Fibroblast of skin of back (primary cell): ENCODE results near the gene EPHA2.
"Not testable (repeated sequence)": the region's sequence is repeated elsewhere in the genome, so short reads cannot be mapped to it uniquely, and the experiment has no call there.

Experiments used
- DNase-seq: peaks from one replicate; pipeline ENCODE4 v3.0.0-alpha.2; 2013

EPHA2 gene

DNA sequence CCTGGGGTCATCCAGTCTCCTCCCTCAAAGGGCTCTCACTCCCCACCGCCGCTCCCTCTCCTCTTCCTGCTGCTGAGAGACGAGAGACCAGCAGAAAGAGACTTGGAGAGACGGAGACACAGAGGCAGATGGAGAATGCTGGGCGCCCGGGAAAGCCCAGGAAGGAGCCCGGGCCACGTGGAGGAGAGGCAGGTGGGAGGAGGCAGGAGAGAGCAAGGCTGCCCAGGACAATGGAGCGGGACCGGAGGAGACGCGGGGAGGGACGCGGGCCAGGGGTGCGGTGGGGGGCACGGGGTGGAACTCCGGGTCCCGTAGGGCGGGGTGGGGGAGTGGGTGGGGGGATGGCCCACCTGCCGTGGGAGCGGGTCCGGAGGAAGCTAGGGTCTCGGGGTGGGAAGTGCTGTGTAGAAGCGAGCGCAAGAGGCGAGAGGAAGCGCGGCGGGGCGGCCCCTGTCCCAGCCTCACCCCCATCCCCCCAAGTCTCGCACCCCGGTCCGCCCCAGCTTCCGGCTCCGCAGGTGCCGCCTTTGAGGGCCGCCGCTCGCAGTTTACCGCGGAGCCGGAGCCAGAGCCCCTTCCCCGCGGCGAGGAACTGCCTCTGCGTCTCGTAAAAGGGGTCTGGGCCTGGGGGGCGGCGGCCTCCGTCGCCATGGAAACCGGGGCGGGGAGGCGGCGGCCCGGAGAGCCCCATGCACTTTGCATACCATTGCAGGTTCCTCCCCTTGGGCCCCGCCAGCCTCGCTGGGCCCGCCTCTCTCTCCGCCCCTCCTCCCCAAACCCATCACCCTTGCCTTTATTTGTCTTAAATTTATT lies 11.7 kb upstream of the EPHA2 start:
- no peak for DNase-seq

DNA sequence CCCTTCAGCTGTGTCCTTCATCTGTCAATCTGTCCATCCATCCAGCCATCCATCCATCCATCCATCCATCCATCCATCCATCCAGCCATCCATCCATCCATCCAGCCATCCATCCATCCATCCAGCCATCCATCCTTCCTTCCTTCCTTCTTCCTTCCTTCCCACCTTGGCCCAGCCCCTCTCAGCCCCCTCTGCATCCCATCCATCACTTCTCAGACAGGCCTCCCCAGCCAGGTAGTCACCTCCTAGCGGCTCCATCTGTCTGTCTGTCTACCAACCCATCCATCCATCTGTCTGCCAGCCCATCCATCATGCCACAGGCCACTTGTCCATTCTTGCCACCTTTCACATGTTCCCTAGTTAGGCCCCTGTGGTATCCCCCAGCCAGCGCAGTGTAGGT lies 10.2 kb upstream of the EPHA2 start:
- no peak for DNase-seq

DNA sequence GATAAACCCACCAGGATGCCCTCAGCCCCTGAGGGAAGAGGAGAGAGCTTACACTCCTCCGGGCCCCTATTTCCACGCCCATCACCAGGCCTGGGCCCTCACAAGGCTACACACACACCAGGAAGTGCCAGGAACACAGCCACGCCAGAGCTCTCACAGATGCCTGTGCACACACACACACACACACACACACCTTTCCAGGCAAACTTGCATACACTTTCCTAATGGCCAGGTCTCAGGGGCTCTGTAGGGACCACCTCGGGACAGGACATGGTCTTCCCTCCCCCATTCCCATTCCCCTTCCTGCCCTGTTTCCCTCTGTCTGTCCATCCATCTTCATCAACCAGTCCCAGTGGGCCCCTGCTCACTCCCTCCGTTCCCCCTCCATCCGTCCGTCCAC lies 9.7 kb upstream of the EPHA2 start:
- DNase-seq: no peak

DNA sequence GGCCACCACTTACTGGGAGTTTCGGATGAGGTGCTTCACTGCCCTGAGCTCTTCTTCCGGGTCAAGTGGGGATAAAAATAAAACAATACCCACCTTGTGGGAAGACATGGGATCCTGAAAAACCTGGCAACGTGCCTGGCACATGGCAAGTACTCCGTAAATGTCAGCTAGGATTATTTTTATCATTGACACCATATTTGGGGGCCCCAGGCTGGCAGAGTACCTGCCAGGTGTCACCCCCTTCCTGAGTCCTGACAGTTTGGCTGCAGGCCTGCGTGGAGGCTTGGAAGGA lies 9.2 kb upstream of the EPHA2 start:
- no peak for DNase-seq

DNA sequence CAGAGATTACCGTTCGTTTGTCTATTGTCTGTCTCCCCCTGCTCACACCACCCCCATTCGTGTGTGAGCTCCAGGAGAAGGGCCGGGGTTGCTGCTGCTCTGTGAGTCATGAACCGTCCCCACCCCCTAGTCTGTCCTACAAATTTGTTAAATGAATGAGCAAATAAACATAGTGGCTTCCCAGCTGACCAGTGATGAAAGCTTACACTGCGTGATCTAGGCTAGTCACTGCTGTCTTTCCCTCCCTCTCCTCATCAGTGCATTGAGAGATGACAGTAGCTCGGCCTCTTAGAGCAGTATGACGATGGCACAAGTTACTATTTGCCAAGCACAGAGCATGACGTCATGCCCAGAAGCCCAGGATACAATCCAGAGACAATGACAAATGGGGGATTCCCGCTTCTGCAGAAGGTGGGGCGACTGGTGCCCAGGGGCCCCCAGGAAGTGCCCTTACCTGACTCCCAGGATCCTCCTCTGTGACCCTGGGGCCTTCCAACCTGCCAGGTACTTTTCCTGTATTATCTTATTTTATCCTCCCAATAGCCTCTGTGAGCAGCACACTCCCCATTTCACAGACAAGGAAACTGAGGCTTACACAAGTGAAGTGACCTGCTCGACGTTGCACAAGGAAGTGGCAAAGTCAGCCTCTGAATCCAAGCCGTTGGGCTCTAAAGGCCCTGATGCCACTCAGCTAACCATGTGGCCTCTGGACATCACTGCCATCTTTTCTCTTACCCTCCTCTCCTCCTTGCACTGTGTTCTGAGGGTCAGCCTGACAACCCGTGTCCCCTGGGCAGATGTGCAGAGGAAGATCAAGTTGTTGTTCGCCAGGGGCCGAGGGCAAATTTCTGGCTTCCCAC lies 8.6 kb upstream of the EPHA2 start:
- peak; percentile 97 for DNase-seq

GRCh38 chr1:16163608-16164212 lies 7.8 kb upstream of the EPHA2 start:
- not testable (repeated sequence) for DNase-seq

DNA sequence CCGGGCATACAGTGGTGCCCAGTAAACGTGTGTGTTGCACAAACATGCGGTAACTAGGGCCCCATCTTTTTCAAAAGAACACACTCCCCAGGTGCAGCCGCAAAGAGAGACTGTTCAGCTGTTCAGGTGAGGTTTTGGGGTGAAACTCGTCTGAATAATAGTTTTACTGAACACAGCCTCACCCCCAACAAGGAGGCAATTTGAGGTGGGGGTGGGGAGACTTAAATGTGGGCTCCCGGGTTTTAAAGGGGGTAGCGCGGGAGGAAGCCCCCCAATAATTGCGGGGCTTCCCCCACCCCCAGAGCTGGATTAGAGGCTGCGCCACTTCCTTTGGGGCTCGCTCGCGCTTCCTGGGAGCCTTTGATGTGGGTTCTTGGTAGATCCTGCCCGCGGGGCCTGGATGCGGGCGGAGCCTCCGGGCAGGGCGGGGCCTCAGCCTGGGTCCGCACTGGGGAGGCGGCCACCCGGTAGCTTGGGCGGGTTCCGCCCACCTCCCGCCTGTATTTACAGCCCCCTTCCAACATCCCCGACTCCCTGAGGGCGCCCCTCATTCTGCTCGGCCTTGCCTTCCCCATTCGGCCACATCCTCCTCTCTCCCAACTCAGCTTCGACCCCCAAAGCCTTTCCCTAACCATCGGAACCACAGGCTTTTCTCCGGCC lies 6.4 kb upstream of the EPHA2 start:
- no peak for DNase-seq

GRCh38 chr1:16161717-16162116 lies 5.8 kb upstream of the EPHA2 start:
- DNase-seq: no peak

DNA sequence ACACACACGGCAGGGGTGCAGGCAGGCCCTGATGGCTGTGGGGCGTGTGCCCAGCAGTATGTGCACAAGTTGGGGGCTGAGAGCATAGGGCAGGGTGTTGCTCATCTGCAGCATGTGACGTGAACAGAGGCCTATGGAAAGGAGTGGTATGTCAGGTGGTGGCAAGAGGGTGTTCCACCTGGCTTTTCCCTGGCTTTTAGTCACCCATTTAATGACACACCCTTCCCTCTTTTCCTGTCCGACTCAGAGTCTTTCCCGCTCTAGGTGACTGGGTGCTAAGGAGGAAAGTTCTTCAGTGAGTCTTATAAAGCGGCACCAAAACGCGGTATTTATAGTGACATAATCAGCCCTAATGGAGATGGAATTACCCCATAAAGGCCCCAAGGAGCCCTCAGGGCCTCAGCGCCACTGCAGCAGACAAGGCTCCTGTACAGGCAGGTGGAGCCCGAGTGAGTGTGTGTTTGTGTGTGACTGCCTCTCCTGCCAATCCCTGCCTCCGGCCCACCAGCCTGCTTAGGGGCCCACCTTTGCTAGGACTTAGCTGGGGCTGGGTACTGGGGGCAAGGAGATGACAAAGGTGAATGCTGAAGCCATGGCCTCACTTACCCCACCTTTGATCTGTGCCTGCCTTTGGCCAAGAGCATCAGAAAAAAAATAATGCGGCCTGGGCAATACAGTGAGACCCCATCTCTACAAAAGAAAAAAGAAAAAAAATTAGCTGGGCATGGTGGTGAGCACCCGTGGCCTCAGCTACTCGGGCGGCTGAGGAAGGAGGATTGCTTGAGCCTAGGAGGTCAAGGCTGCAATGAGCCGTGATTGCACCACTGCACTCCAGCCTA lies 3.3 kb upstream of the EPHA2 start:
- no peak for DNase-seq

DNA sequence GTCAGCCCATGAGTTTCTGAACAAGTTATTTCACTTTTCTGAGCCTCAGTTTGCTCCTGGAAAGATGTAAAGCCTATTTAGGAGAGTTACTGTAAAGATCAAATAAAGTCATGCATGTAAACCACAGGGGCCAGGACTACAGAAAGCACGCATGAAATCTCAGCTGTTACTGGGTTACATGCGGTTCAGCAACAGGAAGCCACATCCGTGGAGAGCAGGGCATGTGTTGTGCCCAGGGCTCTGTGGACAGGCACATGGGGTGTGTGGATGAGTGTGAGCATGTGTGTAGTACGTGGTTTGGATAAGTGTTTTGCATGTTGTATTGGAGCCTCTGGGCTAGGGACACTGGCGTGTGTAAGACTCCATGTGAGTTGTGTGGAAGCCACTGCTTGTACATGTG lies 2.2 kb upstream of the EPHA2 start:
- no peak for DNase-seq

GRCh38 chr1:16156848-16157495 lies 1.1 kb upstream of the EPHA2 start:
- DNase-seq: no peak

- DNase-seq: peak; percentile 34
These were observed 1.7 kb downstream of the EPHA2 start for GRCh38 chr1:16153999-16154673.

GRCh38 chr1:16153096-16153998 lies 2.5 kb downstream of the EPHA2 start:
- DNase-seq: no peak

- peak; percentile 55 for DNase-seq
These were observed 3.3 kb downstream of the EPHA2 start for GRCh38 chr1:16152481-16153087.

GRCh38 chr1:16151995-16152384 lies 3.9 kb downstream of the EPHA2 start:
- DNase-seq: no peak

- peak; percentile 49 for DNase-seq
These were observed 4.5 kb downstream of the EPHA2 start for GRCh38 chr1:16151196-16151994.

- DNase-seq: no peak
These were observed 5.4 kb downstream of the EPHA2 start for GRCh38 chr1:16150508-16150907.

GRCh38 chr1:16149702-16150488 lies 6.0 kb downstream of the EPHA2 start:
- no peak for DNase-seq
